Ascending aorta (tissue), 2 donors: ENCODE measurements around the gene UAP1L1. TPM values are rescaled to one million over a fixed set of nuclear protein-coding genes. Genes with fewer than 3 reads are reported as not detected.
A peak's percentile ranks its signal among the peaks of the same experiment; 100 is the strongest.

Experiments
- DNase-seq, 2 donors: peaks; one replicate each; pipeline ENCODE4 v3.0.0-alpha.2; 2019; ENCODE audit warnings: low spot score in 2 of 2
- H3K27ac ChIP-seq, 2 donors: fragments of 200-600 bp; sonication (generic); one replicate each; pipeline ENCODE4 v1.5.1; 2016 to 2017; ENCODE audit warnings: mild to moderate bottlenecking in 1 of 2
- H3K27me3 ChIP-seq: fragments of 200-600 bp; sonication (generic); one replicate; pipeline ENCODE4 v1.5.1; 2017
- H3K36me3 ChIP-seq, 2 donors: fragments of 200-600 bp; sonication (generic); one replicate each; pipeline ENCODE4 v1.5.1; 2016
- H3K4me1 ChIP-seq, 2 donors: fragments of 200-600 bp; sonication (generic); one replicate each; pipeline ENCODE4 v1.5.1; 2016 to 2017; ENCODE audit warnings: mild to moderate bottlenecking in 1 of 2
- H3K4me3 ChIP-seq, 2 donors: fragments of 200-600 bp; sonication (generic); one replicate each; pipeline ENCODE4 v1.5.1; 2016 to 2017; ENCODE audit warnings: mild to moderate bottlenecking in 1 of 2
- H3K9me3 ChIP-seq, 2 donors: fragments of 200-600 bp; sonication (generic); one replicate each; pipeline ENCODE4 v1.5.1; 2016
- intact Hi-C: fragments of 100-400 bp; cut with DNase I; formaldehyde crosslinking; loops from one replicate; pipeline ENCODE4 v1.15.1; 2023
- total RNA-seq: library from RNA; depleted of rRNA; stranded (reverse); fragments of >200 nt; gene quantifications from one replicate; pipeline ENCODE4 v1.1.0, GENCODE V29; 2016
- TF ChIP-seq, protein P1 (sequence below), 3 experiments: fragments of 200-600 bp in 2 of 3; fragments of 450-650 bp in 1 of 3; sonication (generic) in 2 of 3; IDR thresholded peaks; one replicate each; pipeline ENCODE4 v1.5.1; 2016 to 2019; ENCODE audit warnings: antibody characterized with exemption in 3 of 3, mild to moderate bottlenecking in 1 of 3, moderate library complexity in 1 of 3

UAP1L1 gene
- total RNA-seq, 1 donor from 2014 or later, result 17.1 TPM

DNA sequence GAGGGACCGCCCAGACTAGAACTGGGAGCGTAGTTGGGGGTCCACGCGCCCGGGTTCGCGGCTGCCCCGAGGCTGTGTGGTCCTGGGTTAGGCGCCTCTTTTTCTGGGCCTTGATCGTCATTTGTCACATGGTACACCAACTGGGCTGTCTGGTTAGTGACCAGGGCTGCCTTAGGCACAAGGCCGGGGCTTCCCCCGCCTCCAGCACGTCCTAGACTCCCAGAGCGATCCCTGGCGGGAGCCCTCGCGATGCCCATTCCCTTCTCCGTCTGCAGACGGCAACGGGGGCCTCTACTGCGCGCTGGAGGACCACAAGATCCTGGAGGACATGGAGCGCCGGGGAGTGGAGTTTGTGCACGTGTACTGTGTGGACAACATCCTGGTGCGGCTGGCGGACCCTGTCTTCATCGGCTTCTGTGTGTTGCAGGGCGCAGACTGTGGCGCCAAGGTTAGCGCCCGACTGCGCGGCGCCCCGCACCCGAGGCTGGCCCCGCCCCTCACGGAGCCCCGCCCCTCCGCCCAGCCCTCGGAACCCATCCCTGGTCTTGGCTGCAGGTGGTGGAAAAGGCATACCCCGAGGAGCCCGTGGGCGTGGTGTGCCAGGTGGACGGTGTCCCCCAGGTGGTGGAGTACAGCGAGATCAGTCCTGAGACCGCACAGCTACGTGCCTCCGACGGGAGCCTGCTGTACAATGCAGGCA is 1.5 kb downstream of the UAP1L1 start:
- Histone ChIP-seq H3K9me3 (no peaks in the 10 kb centered on the region), H3K4me3 (peak overlapping the region in 1 of 2 donors; percentile 79), H3K27me3 (no peaks in the 10 kb centered on the region), H3K4me1 (peaks cover 5 to 10% of the 10 kb centered on the region in 2 donors), H3K27ac (no peak overlapping the region), H3K36me3 (peaks cover 8 to 10% of the 10 kb centered on the region in 2 donors)
- TF ChIP-seq, protein P1, sequence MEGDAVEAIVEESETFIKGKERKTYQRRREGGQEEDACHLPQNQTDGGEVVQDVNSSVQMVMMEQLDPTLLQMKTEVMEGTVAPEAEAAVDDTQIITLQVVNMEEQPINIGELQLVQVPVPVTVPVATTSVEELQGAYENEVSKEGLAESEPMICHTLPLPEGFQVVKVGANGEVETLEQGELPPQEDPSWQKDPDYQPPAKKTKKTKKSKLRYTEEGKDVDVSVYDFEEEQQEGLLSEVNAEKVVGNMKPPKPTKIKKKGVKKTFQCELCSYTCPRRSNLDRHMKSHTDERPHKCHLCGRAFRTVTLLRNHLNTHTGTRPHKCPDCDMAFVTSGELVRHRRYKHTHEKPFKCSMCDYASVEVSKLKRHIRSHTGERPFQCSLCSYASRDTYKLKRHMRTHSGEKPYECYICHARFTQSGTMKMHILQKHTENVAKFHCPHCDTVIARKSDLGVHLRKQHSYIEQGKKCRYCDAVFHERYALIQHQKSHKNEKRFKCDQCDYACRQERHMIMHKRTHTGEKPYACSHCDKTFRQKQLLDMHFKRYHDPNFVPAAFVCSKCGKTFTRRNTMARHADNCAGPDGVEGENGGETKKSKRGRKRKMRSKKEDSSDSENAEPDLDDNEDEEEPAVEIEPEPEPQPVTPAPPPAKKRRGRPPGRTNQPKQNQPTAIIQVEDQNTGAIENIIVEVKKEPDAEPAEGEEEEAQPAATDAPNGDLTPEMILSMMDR (IDR thresholded peaks at IDR 0.05), result no peak
- no peak for DNase-seq
- intact Hi-C loops, result no loop called here

DNA sequence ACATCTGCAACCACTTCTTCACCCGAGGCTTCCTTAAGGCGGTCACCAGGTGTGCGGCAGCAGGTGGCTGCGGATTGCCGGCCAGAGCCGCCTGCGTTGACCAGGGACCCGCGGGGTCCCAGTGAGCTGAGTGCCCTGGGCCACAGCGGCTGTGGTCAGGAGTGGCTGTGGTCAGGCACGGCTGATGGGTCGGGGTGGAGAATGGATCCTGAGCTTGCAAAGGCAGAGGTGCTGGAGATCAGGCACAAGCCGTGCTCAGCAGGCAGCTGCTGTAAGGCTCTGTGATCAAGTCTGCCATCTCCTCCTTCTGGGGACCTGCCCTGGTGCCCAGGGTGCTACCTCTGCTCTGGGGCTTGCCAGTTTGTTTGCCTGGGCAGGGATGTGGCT is 2.1 kb downstream of the UAP1L1 start:
- Histone ChIP-seq H3K36me3 (peaks cover 8 to 10% of the 10 kb centered on the region in 2 donors), H3K27me3 (no peaks in the 10 kb centered on the region), H3K4me3 (no peak overlapping the region), H3K27ac (no peak overlapping the region), H3K9me3 (no peaks in the 10 kb centered on the region), H3K4me1 (peaks cover 5 to 10% of the 10 kb centered on the region in 2 donors)
- intact Hi-C loops, result no loop called here
- TF ChIP-seq, protein P1 (IDR thresholded peaks at IDR 0.05), result no peak
- no peak for DNase-seq

DNA sequence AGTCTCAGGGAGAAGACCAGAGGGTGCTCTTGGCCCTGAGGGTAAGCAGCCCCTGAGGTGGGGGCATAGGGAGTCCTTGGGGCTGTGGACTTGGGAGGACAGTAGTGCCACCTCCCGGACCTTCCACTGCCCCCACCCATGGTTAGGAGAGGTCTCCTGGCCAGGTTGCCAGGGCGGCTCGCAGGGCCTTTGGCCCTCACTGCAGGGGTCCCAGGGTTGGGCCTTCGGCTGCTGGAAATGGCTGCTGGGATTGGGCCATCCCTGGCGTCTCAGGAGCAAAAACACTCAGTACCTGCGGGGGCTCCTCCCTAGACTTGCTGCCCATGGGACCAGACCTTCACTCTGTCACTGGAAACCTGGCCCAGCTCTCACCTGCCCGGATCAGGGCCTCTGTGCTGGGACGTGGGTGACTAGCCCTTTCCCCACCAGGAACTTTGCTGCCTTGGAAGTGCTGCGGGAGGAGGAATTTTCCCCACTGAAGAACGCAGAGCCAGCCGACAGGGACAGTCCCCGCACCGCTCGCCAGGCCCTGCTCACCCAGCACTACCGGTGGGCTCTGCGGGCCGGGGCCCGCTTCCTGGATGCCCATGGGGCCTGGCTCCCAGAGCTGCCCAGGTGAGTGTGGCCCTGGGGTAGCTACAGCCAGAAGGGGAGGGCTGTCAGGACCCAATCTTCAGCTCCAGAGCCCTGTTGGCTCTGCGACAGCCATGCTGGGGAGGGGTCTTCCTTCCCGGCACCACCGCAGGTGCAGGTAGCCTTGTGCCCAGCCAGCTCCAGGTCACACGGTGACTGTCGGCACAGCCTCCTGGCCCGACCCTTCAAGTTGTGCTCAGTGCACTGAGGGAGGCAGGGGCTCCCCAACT is 3.2 kb downstream of the UAP1L1 start:
- TF ChIP-seq, protein P1 (IDR thresholded peaks at IDR 0.05), result no peak
- Histone ChIP-seq H3K4me3 (no peak overlapping the region), H3K36me3 (peaks cover 8 to 10% of the 10 kb centered on the region in 2 donors), H3K4me1 (peaks cover 5 to 12% of the 10 kb centered on the region in 2 donors), H3K9me3 (no peaks in the 10 kb centered on the region), H3K27ac (no peak overlapping the region), H3K27me3 (no peaks in the 10 kb centered on the region)
- intact Hi-C loops, result no loop called here
- no peak for DNase-seq

DNA sequence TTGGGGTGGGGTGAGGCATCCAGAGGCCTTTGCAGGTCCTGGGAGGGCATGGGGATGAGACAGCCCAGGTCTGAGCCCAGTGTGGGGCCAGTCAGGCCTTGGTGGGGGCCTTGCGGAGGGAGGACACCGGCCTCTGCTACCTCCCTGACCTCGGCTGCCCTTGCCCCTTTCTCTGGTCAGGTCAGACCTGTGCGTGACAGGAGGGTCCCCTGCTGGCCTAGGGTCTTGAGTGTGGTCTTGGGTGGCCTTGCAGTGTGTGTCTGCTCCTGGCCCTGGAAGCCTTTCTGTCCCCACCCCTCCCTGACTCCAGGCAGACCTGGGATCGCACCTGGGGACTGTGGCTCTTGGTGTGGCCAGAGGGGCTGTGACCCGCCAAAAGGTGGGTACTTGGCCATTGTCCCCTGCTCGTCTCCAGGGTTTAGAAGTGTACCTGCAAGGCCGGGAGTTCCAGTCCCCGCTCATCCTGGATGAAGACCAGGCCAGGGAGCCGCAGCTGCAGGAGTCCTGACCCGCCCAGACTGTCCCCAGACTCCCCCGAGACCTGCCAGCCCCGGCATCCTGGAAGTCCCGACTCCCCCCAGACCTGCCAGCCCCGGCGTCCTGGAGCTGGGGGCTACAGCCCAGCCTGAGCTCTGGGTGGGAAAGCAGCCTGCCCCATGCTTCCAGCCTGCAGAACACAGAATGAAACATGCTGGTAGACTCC is 5.1 kb downstream of the UAP1L1 start:
- Histone ChIP-seq H3K4me3 (no peak overlapping the region), H3K36me3 (peaks cover 8 to 10% of the 10 kb centered on the region in 2 donors), H3K4me1 (peaks cover 16 to 19% of the 10 kb centered on the region in 2 donors), H3K27ac (peak overlapping the region in 1 of 2 donors; percentile 60), H3K27me3 (no peaks in the 10 kb centered on the region), H3K9me3 (no peaks in the 10 kb centered on the region)
- intact Hi-C loops, result no loop called here
- TF ChIP-seq, protein P1 (IDR thresholded peaks at IDR 0.05), result no peak
- no peak for DNase-seq

DNA sequence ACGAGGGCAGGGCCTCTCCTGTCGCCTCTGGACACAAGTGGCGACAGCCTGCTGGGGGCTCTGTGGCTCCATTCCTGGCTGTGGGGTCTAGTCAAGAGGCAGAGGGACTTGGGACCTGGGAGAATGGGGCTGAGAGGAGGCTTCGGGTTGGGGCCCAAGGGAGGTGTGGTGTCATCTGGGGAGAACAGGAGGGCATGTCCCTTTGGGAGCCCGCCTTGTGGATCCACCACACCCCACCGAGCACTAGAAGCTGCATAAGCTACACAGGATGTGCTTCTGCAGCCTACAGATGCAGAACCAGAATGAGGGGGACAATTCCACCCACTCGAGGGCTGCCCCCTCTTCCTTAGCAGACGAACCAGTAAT is 5.6 kb downstream of the UAP1L1 start:
- no peak for DNase-seq
- Histone ChIP-seq H3K27ac (peak overlapping the region; percentile 16 to 60), H3K4me3 (no peak overlapping the region), H3K9me3 (no peaks in the 10 kb centered on the region), H3K4me1 (peaks cover 17 to 24% of the 10 kb centered on the region in 2 donors), H3K27me3 (no peaks in the 10 kb centered on the region), H3K36me3 (peaks cover 8 to 10% of the 10 kb centered on the region in 2 donors)
- TF ChIP-seq, protein P1 (IDR thresholded peaks at IDR 0.05), result no peak
- intact Hi-C loops, result no loop called here
